ENCODE data around the gene EPHX1. TPM values are rescaled to one million over a fixed set of nuclear protein-coding genes. Genes with fewer than 3 reads are reported as not detected.

The EPHX1 gene
- total RNA-seq, 1 donor from 2014 or later, result 82.8 TPM

DNA sequence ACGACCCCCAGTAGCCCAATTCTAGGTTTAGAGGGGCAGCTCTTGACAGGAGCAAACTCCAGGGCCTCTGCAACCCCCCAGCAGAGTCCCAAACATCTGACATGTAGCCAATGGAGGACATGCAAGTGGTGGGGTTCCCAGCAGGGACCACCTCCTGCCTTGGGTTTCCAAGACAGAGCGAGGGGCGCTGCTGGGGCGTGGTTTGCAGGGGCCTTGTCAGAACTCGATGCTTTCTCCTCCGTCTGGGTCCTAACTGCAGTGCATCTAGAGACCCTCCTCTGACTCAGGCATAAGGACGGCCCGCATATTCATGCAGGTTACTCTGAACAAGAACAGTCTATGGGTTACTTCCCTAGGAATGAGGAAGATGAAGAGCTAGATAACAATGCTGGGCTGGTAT lies 17.2 kb downstream of the EPHX1 start:
- DNase-seq (ENCODE audit: low read depth), result no peak
- Mint-ChIP-seq H3K27ac (ENCODE audit: unreplicated experiment) (no peak overlapping the region), H3K9me3 (ENCODE audit: unreplicated experiment) (no peaks in the 10 kb centered on the region), H3K4me1 (ENCODE audit: low read depth, unreplicated experiment) (peaks cover 25% of the 10 kb centered on the region), H3K27me3 (ENCODE audit: low read depth, unreplicated experiment) (no peaks in the 10 kb centered on the region), H3K4me3 (ENCODE audit: unreplicated experiment) (no peak overlapping the region), H3K36me3 (ENCODE audit: low read depth, unreplicated experiment) (peaks cover 39% of the 10 kb centered on the region)
- Histone ChIP-seq H4K20me1 (ENCODE audit: insufficient read depth, low read length) (peaks cover 29% of the 10 kb centered on the region), H3K79me2 (ENCODE audit: insufficient read depth, low read length) (peaks cover 3% of the 10 kb centered on the region), H3K27me3 (ENCODE audit: insufficient read depth, low read length) (no peaks in the 10 kb centered on the region), H3K4me3 (ENCODE audit: insufficient read depth, low read depth, low read length) (no peak overlapping the region), H3K27ac (ENCODE audit: low read depth, low read length) (no peak overlapping the region), H3K36me3 (ENCODE audit: insufficient read depth, low read length) (no peaks in the 10 kb centered on the region), H3K4me1 (ENCODE audit: insufficient read depth, low read length) (no peaks in the 10 kb centered on the region), H3K4me2 (ENCODE audit: low read length) (no peak overlapping the region), H2AFZ (ENCODE audit: low read depth, low read length) (no peak overlapping the region), H3K9me3 (ENCODE audit: insufficient read depth, low read depth, low read length) (no peaks in the 10 kb centered on the region), H3K9ac (ENCODE audit: low read length) (no peak overlapping the region)
- no peak for TF ChIP-seq EZH2 (IDR thresholded peaks at IDR 0.05; ENCODE audit: insufficient read depth, low read length)
- TF ChIP-seq, protein P1, sequence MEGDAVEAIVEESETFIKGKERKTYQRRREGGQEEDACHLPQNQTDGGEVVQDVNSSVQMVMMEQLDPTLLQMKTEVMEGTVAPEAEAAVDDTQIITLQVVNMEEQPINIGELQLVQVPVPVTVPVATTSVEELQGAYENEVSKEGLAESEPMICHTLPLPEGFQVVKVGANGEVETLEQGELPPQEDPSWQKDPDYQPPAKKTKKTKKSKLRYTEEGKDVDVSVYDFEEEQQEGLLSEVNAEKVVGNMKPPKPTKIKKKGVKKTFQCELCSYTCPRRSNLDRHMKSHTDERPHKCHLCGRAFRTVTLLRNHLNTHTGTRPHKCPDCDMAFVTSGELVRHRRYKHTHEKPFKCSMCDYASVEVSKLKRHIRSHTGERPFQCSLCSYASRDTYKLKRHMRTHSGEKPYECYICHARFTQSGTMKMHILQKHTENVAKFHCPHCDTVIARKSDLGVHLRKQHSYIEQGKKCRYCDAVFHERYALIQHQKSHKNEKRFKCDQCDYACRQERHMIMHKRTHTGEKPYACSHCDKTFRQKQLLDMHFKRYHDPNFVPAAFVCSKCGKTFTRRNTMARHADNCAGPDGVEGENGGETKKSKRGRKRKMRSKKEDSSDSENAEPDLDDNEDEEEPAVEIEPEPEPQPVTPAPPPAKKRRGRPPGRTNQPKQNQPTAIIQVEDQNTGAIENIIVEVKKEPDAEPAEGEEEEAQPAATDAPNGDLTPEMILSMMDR (IDR thresholded peaks at IDR 0.05; ENCODE audit: insufficient read depth, low read depth, low read length), result no peak
- FAIRE-seq, result no peak

DNA sequence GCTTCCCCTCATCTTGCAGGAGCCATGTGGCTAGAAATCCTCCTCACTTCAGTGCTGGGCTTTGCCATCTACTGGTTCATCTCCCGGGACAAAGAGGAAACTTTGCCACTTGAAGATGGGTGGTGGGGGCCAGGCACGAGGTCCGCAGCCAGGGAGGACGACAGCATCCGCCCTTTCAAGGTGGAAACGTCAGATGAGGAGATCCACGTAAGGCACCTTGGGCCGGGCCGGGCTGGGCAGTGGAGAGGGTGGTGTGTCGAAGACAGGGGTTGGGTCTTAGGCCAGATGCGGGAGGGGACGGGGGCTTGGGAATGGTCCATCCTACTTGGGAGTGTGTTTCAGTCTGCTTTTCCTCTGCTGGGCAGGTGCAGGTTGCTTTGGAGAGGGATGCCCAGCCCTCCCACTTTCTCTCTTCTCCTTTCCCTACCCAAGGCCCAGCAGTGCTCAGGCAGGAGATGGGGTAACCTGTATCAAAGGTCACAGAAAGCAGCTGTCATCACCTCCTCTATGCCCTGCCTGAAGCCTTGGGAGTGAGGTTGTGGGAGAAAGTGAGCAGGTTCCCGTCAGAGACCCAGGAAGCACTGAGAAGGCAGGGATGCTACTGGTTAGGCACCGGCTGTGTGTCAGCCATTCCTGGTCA lies 18.9 kb downstream of the EPHX1 start:
- H3K27ac Mint-ChIP-seq (ENCODE audit: unreplicated experiment), result no peak overlapping the region
- H3K9me3 Mint-ChIP-seq (ENCODE audit: unreplicated experiment), result no peaks in the 10 kb centered on the region
- no peaks in the 10 kb centered on the region for H3K4me1 ChIP-seq (ENCODE audit: insufficient read depth, low read length)
- H3K27me3 Mint-ChIP-seq (ENCODE audit: low read depth, unreplicated experiment), result no peaks in the 10 kb centered on the region
- peaks cover 38% of the 10 kb centered on the region for H3K36me3 Mint-ChIP-seq (ENCODE audit: low read depth, unreplicated experiment)
- H3K79me2 ChIP-seq (ENCODE audit: insufficient read depth, low read length), result peaks cover 3% of the 10 kb centered on the region
- peaks cover 29% of the 10 kb centered on the region for H4K20me1 ChIP-seq (ENCODE audit: insufficient read depth, low read length)
- no peak overlapping the region for H3K4me2 ChIP-seq (ENCODE audit: low read length)
- TF ChIP-seq, protein P1 (IDR thresholded peaks at IDR 0.05; ENCODE audit: insufficient read depth, low read depth, low read length), result no peak
- TF ChIP-seq EZH2 (IDR thresholded peaks at IDR 0.05; ENCODE audit: insufficient read depth, low read length), result no peak
- H3K4me3 ChIP-seq (ENCODE audit: insufficient read depth, low read depth, low read length), result no peak overlapping the region
- DNase-seq (ENCODE audit: low read depth), result no peak
- no peak overlapping the region for H3K27ac ChIP-seq (ENCODE audit: low read depth, low read length)
- no peak for FAIRE-seq
- H2AFZ ChIP-seq (ENCODE audit: low read depth, low read length), result no peak overlapping the region
- H3K9ac ChIP-seq (ENCODE audit: low read length), result no peak overlapping the region
- no peak overlapping the region for H3K4me3 Mint-ChIP-seq (ENCODE audit: unreplicated experiment)
- H3K27me3 ChIP-seq (ENCODE audit: insufficient read depth, low read length), result no peaks in the 10 kb centered on the region
- H3K4me1 Mint-ChIP-seq (ENCODE audit: low read depth, unreplicated experiment), result peaks cover 23% of the 10 kb centered on the region
- H3K9me3 ChIP-seq (ENCODE audit: insufficient read depth, low read depth, low read length), result no peaks in the 10 kb centered on the region
- H3K36me3 ChIP-seq (ENCODE audit: insufficient read depth, low read length), result no peaks in the 10 kb centered on the region

DNA sequence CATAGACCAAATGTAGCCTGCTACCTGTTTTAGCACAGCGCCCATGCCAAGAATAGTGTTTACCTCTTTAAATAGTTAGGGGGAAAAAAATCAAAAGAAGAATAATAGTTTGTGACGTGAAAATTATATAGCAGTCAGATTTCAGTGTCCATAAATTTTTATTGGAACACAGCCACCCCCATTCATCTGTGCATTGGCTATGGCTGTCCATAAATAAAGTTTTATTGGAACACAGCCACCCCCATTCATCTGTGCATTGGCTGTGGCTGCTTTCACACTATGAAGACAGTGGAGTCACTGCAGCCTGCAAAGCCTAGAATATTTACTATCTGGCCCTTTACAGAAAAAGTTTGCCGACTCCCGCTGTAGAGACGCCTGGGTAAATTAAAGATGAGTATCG lies 20.9 kb downstream of the EPHX1 start:
- Mint-ChIP-seq H3K36me3 (ENCODE audit: low read depth, unreplicated experiment) (peaks cover 48% of the 10 kb centered on the region), H3K9me3 (ENCODE audit: unreplicated experiment) (no peaks in the 10 kb centered on the region), H3K4me1 (ENCODE audit: low read depth, unreplicated experiment) (peaks cover 11% of the 10 kb centered on the region), H3K4me3 (ENCODE audit: unreplicated experiment) (no peak overlapping the region), H3K27me3 (ENCODE audit: low read depth, unreplicated experiment) (no peaks in the 10 kb centered on the region), H3K27ac (ENCODE audit: unreplicated experiment) (no peak overlapping the region)
- DNase-seq (ENCODE audit: low read depth), result no peak
- H3K4me3 ChIP-seq (ENCODE audit: insufficient read depth, low read depth, low read length), result no peak overlapping the region
- H3K79me2 ChIP-seq (ENCODE audit: insufficient read depth, low read length), result no peaks in the 10 kb centered on the region
- no peaks in the 10 kb centered on the region for H3K9me3 ChIP-seq (ENCODE audit: insufficient read depth, low read depth, low read length)
- H3K36me3 ChIP-seq (ENCODE audit: insufficient read depth, low read length), result no peaks in the 10 kb centered on the region
- H3K4me2 ChIP-seq (ENCODE audit: low read length), result no peak overlapping the region
- H3K27ac ChIP-seq (ENCODE audit: low read depth, low read length), result no peak overlapping the region
- no peak overlapping the region for H2AFZ ChIP-seq (ENCODE audit: low read depth, low read length)
- FAIRE-seq, result no peak
- TF ChIP-seq, protein P1 (IDR thresholded peaks at IDR 0.05; ENCODE audit: insufficient read depth, low read depth, low read length), result no peak
- TF ChIP-seq EZH2 (IDR thresholded peaks at IDR 0.05; ENCODE audit: insufficient read depth, low read length), result no peak
- no peaks in the 10 kb centered on the region for H3K4me1 ChIP-seq (ENCODE audit: insufficient read depth, low read length)
- H4K20me1 ChIP-seq (ENCODE audit: insufficient read depth, low read length), result peaks cover 14% of the 10 kb centered on the region
- H3K9ac ChIP-seq (ENCODE audit: low read length), result no peak overlapping the region
- H3K27me3 ChIP-seq (ENCODE audit: insufficient read depth, low read length), result no peaks in the 10 kb centered on the region
